Camera-type eye (tissue), 1 donor: ENCODE data around the gene SF3A1. TPM values are rescaled to one million over a fixed set of nuclear protein-coding genes. Genes with fewer than 3 reads are reported as not detected.

Source experiments
- total RNA-seq: library from RNA; depleted of rRNA; stranded (reverse); fragments of >200 nt; gene quantifications from one replicate; pipeline ENCODE4 v1.2.3, GENCODE V29; 2014

The SF3A1 gene
- 78.5 TPM for total RNA-seq

GRCh38 chr22:30356449-30357235, at the start of gene SF3A1, which contains the start of gene CCDC157:
Gene SF3A1 (minus strand): TSS chr22:30356894. CDS start chr22:30356792, 102 bp downstream.
Gene CCDC157 (plus strand): TSS chr22:30357007. CDS start chr22:30366001, 8,994 bp downstream.

GRCh38 chr22:30396871-30397655, 40.4 kb upstream of the SF3A1 start, which contains the start of gene SEC14L2:
Gene SEC14L2 (plus strand): TSS chr22:30397018. CDS start chr22:30397117, 99 bp downstream.

GRCh38 chr22:30386960-30387827, 30.5 kb upstream of the SF3A1 start, which contains the start of gene RNF215:
Gene RNF215 (minus strand): TSS chr22:30387411. CDS start chr22:30387313, 98 bp downstream.

GRCh38 chr22:30326706-30327362, 29.9 kb downstream of the SF3A1 start, which contains the start of gene TBC1D10A:
Gene TBC1D10A (minus strand): TSS chr22:30326941. CDS start chr22:30326881, 60 bp downstream.

GRCh38 chr22:30289141-30289979, 67.3 kb downstream of the SF3A1 start, which contains the start of gene CASTOR1:
Gene CASTOR1 (minus strand): TSS chr22:30289505. CDS start chr22:30289497, 8 bp downstream.

Other genes with a start within 250 kb of the SF3A1 start
- gene LIF, start 110.1 kb downstream of the SF3A1 start, total RNA-seq = 0.93 TPM
- 0.77 TPM for gene OSM, start 90.0 kb downstream of the SF3A1 start, total RNA-seq
- 11.8 TPM for gene CASTOR1, start 67.4 kb downstream of the SF3A1 start, total RNA-seq
- gene TBC1D10A, start 30.0 kb downstream of the SF3A1 start, total RNA-seq = 13.7 TPM
- 13.0 TPM for gene CCDC157, start 113 bp upstream of the SF3A1 start, total RNA-seq
- 19.8 TPM for gene RNF215, start 30.5 kb upstream of the SF3A1 start, total RNA-seq
- 27.5 TPM for gene SEC14L2, start 40.1 kb upstream of the SF3A1 start, total RNA-seq
- gene MTFP1, start 68.9 kb upstream of the SF3A1 start, total RNA-seq = 18.7 TPM
- gene SEC14L3, start 115.1 kb upstream of the SF3A1 start, total RNA-seq = not detected
- gene SEC14L4, start 148.8 kb upstream of the SF3A1 start, total RNA-seq = 0.60 TPM
- gene SEC14L6, start 189.8 kb upstream of the SF3A1 start, total RNA-seq = 4.1 TPM
- gene GAL3ST1, start 217.8 kb upstream of the SF3A1 start, total RNA-seq = 2.7 TPM
- gene PES1, start 235.0 kb upstream of the SF3A1 start, total RNA-seq = 42.1 TPM